GM21381 (cell line): Measurements from ENCODE around the gene ROR2.
"Not testable (repeated sequence)": the region's sequence is repeated elsewhere in the genome, so short reads cannot be mapped to it uniquely, and the experiment has no call there.

Source experiments
- ATAC-seq: cut with Tn5 transposase; IDR thresholded peaks from one replicate; pipeline ENCODE4 v1.9.1; 2021; ENCODE audit warnings: mild to moderate bottlenecking, moderate library complexity; ENCODE audit not compliant: unreplicated experiment

The ROR2 gene

GRCh38 chr9:91658513-91659105 is 291.4 kb downstream of the ROR2 start:
- no peak for ATAC-seq

GRCh38 chr9:91657501-91657900 is 292.5 kb downstream of the ROR2 start:
- ATAC-seq: no peak

- no peak for ATAC-seq
Observed at GRCh38 chr9:91655658-91656057, 294.4 kb downstream of the ROR2 start.

GRCh38 chr9:91655215-91655614 is 294.8 kb downstream of the ROR2 start:
- ATAC-seq: no peak

GRCh38 chr9:91654527-91654926 is 295.5 kb downstream of the ROR2 start:
- ATAC-seq: no peak

- ATAC-seq: no peak
Observed at GRCh38 chr9:91647371-91647770, 302.7 kb downstream of the ROR2 start.

GRCh38 chr9:91646702-91647101 is 303.3 kb downstream of the ROR2 start:
- no peak for ATAC-seq

- no peak for ATAC-seq
Observed at GRCh38 chr9:91644433-91644832, 305.6 kb downstream of the ROR2 start.

GRCh38 chr9:91643481-91644077 is 306.4 kb downstream of the ROR2 start:
- no peak for ATAC-seq

- no peak for ATAC-seq
Observed at GRCh38 chr9:91642771-91643170, 307.3 kb downstream of the ROR2 start.

- ATAC-seq: no peak
Observed at GRCh38 chr9:91640428-91640827, 309.6 kb downstream of the ROR2 start.

GRCh38 chr9:91639054-91639453 is 311.0 kb downstream of the ROR2 start:
- no peak for ATAC-seq

GRCh38 chr9:91634832-91635231 is 315.2 kb downstream of the ROR2 start:
- not testable (repeated sequence) for ATAC-seq

GRCh38 chr9:91629718-91630117 is 320.3 kb downstream of the ROR2 start:
- ATAC-seq: no peak

GRCh38 chr9:91628892-91629291 is 321.1 kb downstream of the ROR2 start:
- ATAC-seq: no peak

- ATAC-seq: no peak
Observed at GRCh38 chr9:91625331-91625730, 324.7 kb downstream of the ROR2 start.

GRCh38 chr9:91623004-91623403 is 327.0 kb downstream of the ROR2 start:
- ATAC-seq: no peak

GRCh38 chr9:91622121-91622520 is 327.9 kb downstream of the ROR2 start:
- ATAC-seq: not testable (repeated sequence)

GRCh38 chr9:91614044-91614443 is 336.0 kb downstream of the ROR2 start:
- ATAC-seq: not testable (repeated sequence)

- ATAC-seq: no peak
Observed at GRCh38 chr9:91611582-91611981, 338.4 kb downstream of the ROR2 start.

GRCh38 chr9:91606255-91606995 is 343.6 kb downstream of the ROR2 start:
- ATAC-seq: no peak

- ATAC-seq: no peak
Observed at GRCh38 chr9:91604451-91605179, 345.4 kb downstream of the ROR2 start.
